ENCODE results near the gene PYCARD. TPM values are rescaled to one million over a fixed set of nuclear protein-coding genes. Genes with fewer than 3 reads are reported as not detected.

Gene PYCARD
- polyA plus RNA-seq, 2 donors, result 51.7 to 79.2 TPM

DNA sequence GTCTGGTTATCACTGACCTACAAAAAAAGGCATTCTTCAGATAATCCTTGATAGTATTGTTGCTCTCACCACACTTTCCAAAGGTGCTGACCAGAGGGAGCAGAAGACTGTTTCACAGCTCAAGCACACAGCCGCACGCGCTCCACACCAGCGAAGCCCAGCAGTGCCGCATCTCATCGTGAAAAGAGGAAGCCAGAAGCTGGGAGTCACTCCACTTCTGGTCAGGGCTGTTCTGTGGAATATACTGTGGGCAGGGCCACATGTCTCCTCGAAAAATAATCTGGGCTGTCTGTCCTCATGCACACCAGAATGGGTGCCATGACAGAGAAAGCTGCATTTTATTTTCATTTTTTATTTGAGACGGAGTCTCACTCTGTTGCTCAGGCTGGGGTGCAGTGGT is 45.4 kb downstream of the PYCARD start:
- Histone ChIP-seq H3K27me3 (ENCODE audit: control insufficient read depth in 1 of 2, insufficient read depth in 2 of 2, low read length in 2 of 2) (no peaks in the 10 kb centered on the region), H3K9me3 (ENCODE audit: control insufficient read depth in 2 of 2, insufficient read depth in 1 of 2, low read depth in 1 of 2, low read length in 1 of 2) (no peaks in the 10 kb centered on the region), H3K4me3 (ENCODE audit: low read depth in 1 of 2, low read length in 2 of 2) (no peak overlapping the region), H3K4me1 (ENCODE audit: control insufficient read depth in 2 of 2, insufficient read depth in 2 of 2, low read length in 1 of 2) (no peaks in the 10 kb centered on the region), H3K36me3 (ENCODE audit: control insufficient read depth in 2 of 2, insufficient read depth in 2 of 2, low read length in 1 of 2) (no peaks in the 10 kb centered on the region), H3K27ac (ENCODE audit: low read depth in 2 of 2, low read length in 1 of 2) (no peak overlapping the region)
- WGBS, 2 donors, result 39 to 45% methylated on average over 8 of the region's 8 CpGs

Other genes with a start within 250 kb of the PYCARD start
- gene SETD1A, start 245.0 kb downstream of the PYCARD start, polyA plus RNA-seq, result 1 to 10 TPM; 6.8 to 9.6 TPM
- 10 to 100 TPM in 1 of 2 donors, 1 to 10 TPM in 1; 6.6 to 12.1 TPM for gene HSD3B7, start 217.6 kb downstream of the PYCARD start, polyA plus RNA-seq
- gene STX1B, start 192.1 kb downstream of the PYCARD start, polyA plus RNA-seq, result 1 to 10 TPM in 1 of 2 donors, under 1 TPM in 1; 0.29 to 1.6 TPM
- 10 to 100 TPM; 49.7 to 54.1 TPM for gene STX4, start 169.2 kb downstream of the PYCARD start, polyA plus RNA-seq
- gene ZNF668, start 128.5 kb downstream of the PYCARD start, polyA plus RNA-seq, result 1 to 10 TPM; 5.8 to 6.6 TPM
- gene ZNF646, start 128.3 kb downstream of the PYCARD start, polyA plus RNA-seq, result 1 to 10 TPM; 3.4 to 8.1 TPM
- gene PRSS53, start 113.8 kb downstream of the PYCARD start, polyA plus RNA-seq, result 1 to 10 TPM in 1 of 2 donors, under 1 TPM in 1; 1.00 to 2.9 TPM
- gene VKORC1, start 108.0 kb downstream of the PYCARD start, polyA plus RNA-seq, result 10 to 100 TPM; 18.5 to 39.2 TPM
- gene BCKDK, start 94.4 kb downstream of the PYCARD start, polyA plus RNA-seq, result 10 to 100 TPM; 13.0 to 23.1 TPM
- gene KAT8, start 85.1 kb downstream of the PYCARD start, polyA plus RNA-seq, result 10 to 100 TPM; 28.3 to 33.6 TPM
- 100 to 1,000 TPM in 1 of 2 donors, 10 to 100 TPM in 1; 64.3 to 201 TPM for gene PRSS8, start 67.0 kb downstream of the PYCARD start, polyA plus RNA-seq
- 1 to 10 TPM; 1.7 to 2.4 TPM for gene PRSS36, start 52.7 kb downstream of the PYCARD start, polyA plus RNA-seq
- 100 to 1,000 TPM; 134 to 170 TPM for gene FUS, start 22.6 kb downstream of the PYCARD start, polyA plus RNA-seq
- under 1 TPM; 0.02 to 0.04 TPM for gene TRIM72, start 11.4 kb upstream of the PYCARD start, polyA plus RNA-seq
- gene PYDC1, start 14.4 kb upstream of the PYCARD start, polyA plus RNA-seq, result not detected
- gene ITGAM, start 57.2 kb upstream of the PYCARD start, polyA plus RNA-seq, result under 1 TPM; 0.44 to 0.57 TPM
- 1 to 10 TPM; 1.1 to 1.5 TPM for gene ITGAX, start 152.4 kb upstream of the PYCARD start, polyA plus RNA-seq
- gene ITGAD, start 190.6 kb upstream of the PYCARD start, polyA plus RNA-seq, result under 1 TPM in 1 of 2 donors, not detected in 1; 0.02 TPM
- gene COX6A2, start 225.6 kb upstream of the PYCARD start, polyA plus RNA-seq, result under 1 TPM; 0.24 to 0.53 TPM
- gene ZNF843, start 240.0 kb upstream of the PYCARD start, polyA plus RNA-seq, result under 1 TPM; 0.12 to 0.18 TPM

Measured in esophagus (tissue), 2 donors.